Measurements from ENCODE around the gene GRM7. TPM values are rescaled to one million over a fixed set of nuclear protein-coding genes. Genes with fewer than 3 reads are reported as not detected.

GRM7 gene
- total RNA-seq, 1 experiment from 2014 or later: 0.66 TPM

GRCh38 chr3:7607676-7608075 is 746.8 kb downstream of the GRM7 start:
- in situ Hi-C loops (cut with HindIII; ENCODE audit: low pct_unique_long_range_greater_than_20kb, low sequenced_read_pairs): no loop called here
- DNase-seq (ENCODE audit: low read depth, low spot score): no peak

- in situ Hi-C loops (cut with HindIII; ENCODE audit: low pct_unique_long_range_greater_than_20kb, low sequenced_read_pairs): no loop called here
- DNase-seq (ENCODE audit: low read depth, low spot score): no peak
These were observed 749.7 kb downstream of the GRM7 start for GRCh38 chr3:7610634-7611033.

GRCh38 chr3:7615043-7615442 is 754.1 kb downstream of the GRM7 start:
- in situ Hi-C loops (cut with HindIII; ENCODE audit: low pct_unique_long_range_greater_than_20kb, low sequenced_read_pairs): no loop called here
- DNase-seq (ENCODE audit: low read depth, low spot score): no peak

- DNase-seq (ENCODE audit: low read depth, low spot score): no peak
- in situ Hi-C loops (cut with HindIII; ENCODE audit: low pct_unique_long_range_greater_than_20kb, low sequenced_read_pairs): no loop called here
These were observed 757.7 kb downstream of the GRM7 start for GRCh38 chr3:7618606-7619005.

- no peak for DNase-seq (ENCODE audit: low read depth, low spot score)
- in situ Hi-C loops (cut with HindIII; ENCODE audit: low pct_unique_long_range_greater_than_20kb, low sequenced_read_pairs): no loop called here
These were observed 759.5 kb downstream of the GRM7 start for GRCh38 chr3:7620401-7620800.

- in situ Hi-C loops (cut with HindIII; ENCODE audit: low pct_unique_long_range_greater_than_20kb, low sequenced_read_pairs): no loop called here
These were observed 760.2 kb downstream of the GRM7 start for GRCh38 chr3:7621046-7621630.

GRCh38 chr3:7621651-7622050 is 760.7 kb downstream of the GRM7 start:
- no peak for DNase-seq (ENCODE audit: low read depth, low spot score)
- in situ Hi-C loops (cut with HindIII; ENCODE audit: low pct_unique_long_range_greater_than_20kb, low sequenced_read_pairs): no loop called here

More at GRCh38 chr3:7621046-7621630, 760.2 kb downstream of the GRM7 start:
- DNase-seq (ENCODE audit: low read depth, low spot score): no peak

- DNase-seq (ENCODE audit: low read depth, low spot score): no peak
- in situ Hi-C loops (cut with HindIII; ENCODE audit: low pct_unique_long_range_greater_than_20kb, low sequenced_read_pairs): no loop called here
These were observed 764.1 kb downstream of the GRM7 start for GRCh38 chr3:7625021-7625420.

- in situ Hi-C loops (cut with HindIII; ENCODE audit: low pct_unique_long_range_greater_than_20kb, low sequenced_read_pairs): no loop called here
These were observed 769.5 kb downstream of the GRM7 start for GRCh38 chr3:7630351-7630911.

GRCh38 chr3:7630925-7631324 is 770.0 kb downstream of the GRM7 start:
- in situ Hi-C loops (cut with HindIII; ENCODE audit: low pct_unique_long_range_greater_than_20kb, low sequenced_read_pairs): no loop called here
- no peak for DNase-seq (ENCODE audit: low read depth, low spot score)

More at GRCh38 chr3:7630351-7630911, 769.5 kb downstream of the GRM7 start:
- no peak for DNase-seq (ENCODE audit: low read depth, low spot score)

GRCh38 chr3:7632305-7632704 is 771.4 kb downstream of the GRM7 start:
- no peak for DNase-seq (ENCODE audit: low read depth, low spot score)
- in situ Hi-C loops (cut with HindIII; ENCODE audit: low pct_unique_long_range_greater_than_20kb, low sequenced_read_pairs): no loop called here

GRCh38 chr3:7637694-7638093 is 776.8 kb downstream of the GRM7 start:
- in situ Hi-C loops (cut with HindIII; ENCODE audit: low pct_unique_long_range_greater_than_20kb, low sequenced_read_pairs): no loop called here
- DNase-seq (ENCODE audit: low read depth, low spot score): no peak

GRCh38 chr3:7638103-7638502 is 777.2 kb downstream of the GRM7 start:
- no peak for DNase-seq (ENCODE audit: low read depth, low spot score)
- in situ Hi-C loops (cut with HindIII; ENCODE audit: low pct_unique_long_range_greater_than_20kb, low sequenced_read_pairs): no loop called here

- DNase-seq (ENCODE audit: low read depth, low spot score): no peak
- in situ Hi-C loops (cut with HindIII; ENCODE audit: low pct_unique_long_range_greater_than_20kb, low sequenced_read_pairs): no loop called here
These were observed 779.9 kb downstream of the GRM7 start for GRCh38 chr3:7640787-7641186.

GRCh38 chr3:7646851-7647250 is 785.9 kb downstream of the GRM7 start:
- no peak for DNase-seq (ENCODE audit: low read depth, low spot score)
- in situ Hi-C loops (cut with HindIII; ENCODE audit: low pct_unique_long_range_greater_than_20kb, low sequenced_read_pairs): no loop called here

GRCh38 chr3:7650466-7650865 is 789.6 kb downstream of the GRM7 start:
- in situ Hi-C loops (cut with HindIII; ENCODE audit: low pct_unique_long_range_greater_than_20kb, low sequenced_read_pairs): no loop called here
- DNase-seq (ENCODE audit: low read depth, low spot score): no peak

GRCh38 chr3:7651274-7651673 is 790.4 kb downstream of the GRM7 start:
- in situ Hi-C loops (cut with HindIII; ENCODE audit: low pct_unique_long_range_greater_than_20kb, low sequenced_read_pairs): no loop called here

GRCh38 chr3:7657214-7658112 is 796.5 kb downstream of the GRM7 start:
- no peak for DNase-seq (ENCODE audit: low read depth, low spot score)
- in situ Hi-C loops (cut with HindIII; ENCODE audit: low pct_unique_long_range_greater_than_20kb, low sequenced_read_pairs): no loop called here

More at GRCh38 chr3:7651274-7651673, 790.4 kb downstream of the GRM7 start:
- no peak for DNase-seq (ENCODE audit: low read depth, low spot score)

GRCh38 chr3:7658294-7658693 is 797.4 kb downstream of the GRM7 start:
- in situ Hi-C loops (cut with HindIII; ENCODE audit: low pct_unique_long_range_greater_than_20kb, low sequenced_read_pairs): no loop called here
- no peak for DNase-seq (ENCODE audit: low read depth, low spot score)
